Mucosa of descending colon (tissue), 3 donors: ENCODE measurements around the gene GNB4. TPM values are rescaled to one million over a fixed set of nuclear protein-coding genes. Genes with fewer than 3 reads are reported as not detected.

Experiments used
- ATAC-seq: fragments of 200-7000 bp; cut with Tn5 transposase; one replicate; pipeline ENCODE4 v1.9.1; 2020; ENCODE audit warnings: mild to moderate bottlenecking, moderate library complexity
- DNase-seq, 3 donors: peaks; one replicate each; pipeline ENCODE4 v3.0.0-alpha.2; 2020
- H3K36me3 ChIP-seq: fragments of 200-600 bp; one replicate; pipeline ENCODE4 v1.8.0; 2021; ENCODE audit warnings: low read depth, mild to moderate bottlenecking
- H3K4me1 ChIP-seq: fragments of 200-600 bp; one replicate; pipeline ENCODE4 v1.8.0; 2021; ENCODE audit warnings: low read depth, mild to moderate bottlenecking
- H3K4me3 ChIP-seq: fragments of 200-600 bp; one replicate; pipeline ENCODE4 v1.8.0; 2021; ENCODE audit warnings: mild to moderate bottlenecking
- H3K9me3 ChIP-seq: fragments of 200-600 bp; one replicate; pipeline ENCODE4 v1.8.0; 2021; ENCODE audit warnings: mild to moderate bottlenecking
- CTCF ChIP-seq: fragments of 200-600 bp; IDR thresholded peaks from one replicate; pipeline ENCODE4 v1.8.0; 2022; ENCODE audit warnings: antibody characterized with exemption, mild to moderate bottlenecking
- intact Hi-C, 2 donors: fragments of 100-400 bp; cut with DNase I in 1 of 2; cut with micrococcal nuclease in 1 of 2; formaldehyde crosslinking; loops; one replicate each; pipeline versions ENCODE4 v1.11.0 to v1.11.1; 2022; cut with DNase I, micrococcal nuclease
- total RNA-seq, 3 donors: library from RNA; stranded (reverse); fragmentation: NEBNext Ultra II Directional in 2 of 3; extraction: Animal tissue kit (Norgen Biotek cat#: 25700) in 2 of 3; gene quantifications; one replicate each; pipeline versions ENCODE4 v1.2.1 to v1.2.4, GENCODE V29; 2021 to 2023
- donor health status: DM: no; HTN: no; CAD: no; lungs with moderate emphysema.
- donor health status: DM: no; HTN: no; CAD: no.
- donor health status: DM: no; HTN: yes; CAD: no.

The GNB4 gene
- total RNA-seq, 3 donors from 2014 or later: 4.3 to 26.4 (median 9.0) TPM

DNA sequence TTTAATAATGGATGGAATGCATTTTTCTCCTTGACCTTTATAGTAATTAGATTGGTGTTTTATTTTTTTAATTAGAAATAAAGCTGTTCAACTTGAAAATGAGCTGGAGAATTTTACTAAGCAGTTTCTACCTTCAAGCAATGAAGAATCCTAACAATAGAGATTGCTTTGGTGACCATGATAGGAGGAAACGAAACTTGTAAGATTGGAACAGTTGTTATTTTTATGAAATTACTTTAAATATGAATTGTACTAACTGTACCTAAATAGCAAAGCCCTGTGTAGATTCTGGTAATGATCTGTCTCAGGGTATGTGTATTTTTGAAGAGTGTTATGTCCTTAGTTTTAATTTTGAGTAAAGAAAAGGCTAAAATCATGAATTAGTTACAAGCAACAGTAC, 59.4 kb downstream of the GNB4 start:
- TF ChIP-seq CTCF: no peak
- intact Hi-C loops: no loop called here
- no peaks in the 10 kb centered on the region for H3K9me3 ChIP-seq
- DNase-seq (no peak), ATAC-seq (no peak)
- no peak overlapping the region for H3K4me3 ChIP-seq
- H3K36me3 ChIP-seq: no peaks in the 10 kb centered on the region
- H3K4me1 ChIP-seq: no peaks in the 10 kb centered on the region

- H3K9me3 ChIP-seq: no peaks in the 10 kb centered on the region
- TF ChIP-seq CTCF: no peak
- no peaks in the 10 kb centered on the region for H3K36me3 ChIP-seq
- no peak for ATAC-seq
- no peak for DNase-seq
- no peaks in the 10 kb centered on the region for H3K4me1 ChIP-seq
- intact Hi-C loops: no loop called here
- H3K4me3 ChIP-seq: no peak overlapping the region
These were observed 74.8 kb downstream of the GNB4 start for GRCh38 chr3:179376474-179376873.

DNA sequence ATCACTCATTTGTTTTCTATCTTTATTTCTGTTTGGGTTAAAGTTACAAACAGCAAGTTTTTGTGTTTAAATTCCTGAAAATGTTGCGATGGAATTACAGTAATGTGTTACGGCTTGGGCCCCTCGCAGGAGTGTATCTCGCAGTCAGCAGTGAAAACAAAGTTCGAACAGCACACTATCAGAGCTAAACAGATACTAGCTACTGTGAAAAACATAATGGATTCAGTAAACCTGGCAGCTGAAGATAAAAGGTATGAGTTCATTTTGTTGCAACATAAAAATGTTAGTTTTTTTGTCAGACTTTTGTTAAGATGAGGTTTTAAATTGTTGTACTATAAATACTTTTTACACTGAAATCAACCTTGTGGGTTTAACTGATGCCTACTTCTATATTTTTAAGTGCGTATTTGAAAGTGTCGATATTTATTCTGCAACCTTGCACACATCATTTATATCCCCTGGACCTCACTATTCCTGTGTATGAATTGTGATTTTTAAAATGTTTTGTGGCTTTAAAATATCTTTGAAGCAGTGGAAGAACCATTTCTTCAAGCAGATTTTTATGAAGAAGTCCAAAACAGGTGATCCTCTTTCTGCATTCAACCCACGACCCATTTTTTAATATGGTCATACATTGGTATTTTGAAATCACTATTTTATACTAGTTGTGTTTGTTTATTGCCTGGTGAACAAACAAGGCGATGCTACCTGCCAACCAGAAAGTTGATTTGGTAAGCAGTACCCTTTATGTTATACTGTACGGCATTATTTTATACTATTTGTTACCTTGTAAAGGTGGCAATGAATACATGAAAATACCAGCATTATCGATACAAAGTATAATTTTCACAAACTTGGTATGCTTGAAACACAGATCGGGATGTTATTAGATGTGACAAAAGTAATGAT, 75.9 kb downstream of the GNB4 start:
- no peaks in the 10 kb centered on the region for H3K36me3 ChIP-seq
- TF ChIP-seq CTCF: no peak
- intact Hi-C loops: no loop called here

GRCh38 chr3:179373938-179374337, 77.3 kb downstream of the GNB4 start:
- TF ChIP-seq CTCF: no peak
- no peak for ATAC-seq
- H3K4me3 ChIP-seq: no peak overlapping the region

More for the DNA sequence above, 75.9 kb downstream of the GNB4 start:
- Histone ChIP-seq H3K9me3 (no peaks in the 10 kb centered on the region), H3K4me1 (no peaks in the 10 kb centered on the region), H3K4me3 (no peak overlapping the region)
- no peak for ATAC-seq
- no peak for DNase-seq

DNA sequence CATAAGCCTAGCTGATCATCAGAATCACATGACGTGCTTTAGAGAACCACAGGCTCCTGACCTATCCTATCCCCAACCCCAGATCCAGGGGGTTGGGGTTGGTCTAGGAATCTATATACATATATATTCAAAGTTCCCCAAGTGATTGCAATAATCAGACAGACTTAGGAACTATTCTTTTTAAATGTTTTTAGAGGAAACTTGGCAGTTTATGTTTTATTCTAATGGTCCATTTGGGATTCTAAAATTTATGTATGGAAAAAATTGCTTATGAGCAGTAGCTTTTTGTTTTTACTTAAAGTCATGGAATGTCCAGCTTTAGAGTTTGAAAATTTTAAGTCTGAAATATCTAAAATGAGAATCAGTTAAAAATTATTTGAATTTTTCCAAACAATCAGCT, 81.6 kb downstream of the GNB4 start:
- intact Hi-C loops: no loop called here
- no peaks in the 10 kb centered on the region for H3K9me3 ChIP-seq
- ATAC-seq: no peak
- H3K4me3 ChIP-seq: no peak overlapping the region
- H3K4me1 ChIP-seq: no peaks in the 10 kb centered on the region
- no peak for DNase-seq
- TF ChIP-seq CTCF: no peak
- H3K36me3 ChIP-seq: peaks cover 6% of the 10 kb centered on the region

More at GRCh38 chr3:179373938-179374337, 77.3 kb downstream of the GNB4 start:
- no peaks in the 10 kb centered on the region for H3K36me3 ChIP-seq
- DNase-seq: no peak
- H3K9me3 ChIP-seq: no peaks in the 10 kb centered on the region
- intact Hi-C loops: no loop called here
- no peaks in the 10 kb centered on the region for H3K4me1 ChIP-seq
